HCT116 (cell line): ENCODE data around the gene TRPM3. TPM values are rescaled to one million over a fixed set of nuclear protein-coding genes. Genes with fewer than 3 reads are reported as not detected.

Source experiments
- ATAC-seq: fragments of 200-7000 bp; cut with Tn5 transposase; 2 replicates; pipeline ENCODE4 v1.9.1; 2020; ENCODE audit warnings: mild to moderate bottlenecking, moderate library complexity
- BruUV-seq: library from RNA; stranded (reverse); fragments of 400-500 nt; replicated peaks from 2 replicates; lab custom pipeline; 2021; lab: Mats Ljungman, UMichigan
- CTCF ChIA-PET: fragments of 300-600 bp; sonication (Branson Sonifier 250); formaldehyde crosslinking; loops from one replicate; lab custom pipeline; 2021; ENCODE audit warnings: antibody characterized with exemption; lab: Charles Lee
- POLR2A ChIA-PET: fragments of 300-600, 350-600 bp; sonication (Branson Sonifier 250); formaldehyde crosslinking; loops from one replicate; lab custom pipeline; 2021; ENCODE audit warnings: antibody characterized with exemption; lab: Charles Lee
- RAD21 ChIA-PET, 2 experiments: fragments of 300-600 bp; sonication (Branson Sonifier 250); formaldehyde crosslinking; loops; one replicate each; lab custom pipeline; 2023; ENCODE audit warnings: low total read pairs in 2 of 2; ENCODE audit not compliant: uncharacterized antibody in 2 of 2, unreplicated experiment in 2 of 2, low non-redundant PET in 1 of 2; lab: Charles Lee
- DNase-seq: peaks from one replicate; pipeline ENCODE4 v3.0.0-alpha.2; 2010; ENCODE audit warnings: low read depth, low spot score
- H2AFZ ChIP-seq: fragments of 200-600 bp; shearing (Covaris generic), sonication (generic); 2 replicates; pipeline ENCODE4 v1.6.1; 2017; ENCODE audit warnings: low read depth, mixed run types, mixed read lengths, antibody characterized with exemption, low read length; ENCODE audit not compliant: poor library complexity, severe bottlenecking
- H3K27ac ChIP-seq: 2 replicates; pipeline ENCODE4 v1.5.1; 2012; ENCODE audit warnings: low read depth, low read length
- H3K27me3 ChIP-seq: fragments of 200-600 bp; sonication (generic); 2 replicates; pipeline ENCODE4 v1.6.1; 2016; ENCODE audit warnings: mixed run types, low read length, mixed read lengths; ENCODE audit not compliant: insufficient read depth
- H3K36me3 ChIP-seq, 2 experiments: fragments of 200-500 bp in 1 of 2; fragments of 200-600 bp in 1 of 2; sonication (Bioruptor generic) in 1 of 2; sonication (generic) in 1 of 2; 2 replicates each; pipeline versions ENCODE4 v1.5.1 to v1.6.1; 2014 to 2016; ENCODE audit warnings: low read length in 2 of 2, inconsistent platforms in 1 of 2, mixed read lengths in 1 of 2, mixed run types in 1 of 2; ENCODE audit not compliant: insufficient read depth in 2 of 2, control insufficient read depth in 1 of 2
- H3K4me1 ChIP-seq, 2 experiments: fragments of 200-600 bp in 1 of 2; sonication (generic) in 1 of 2; 2 replicates each; pipeline versions ENCODE4 v1.5.1 to v1.6.1; 2012 to 2017; ENCODE audit warnings: low read length in 2 of 2, inconsistent platforms in 1 of 2, mild to moderate bottlenecking in 1 of 2, mixed read lengths in 1 of 2, mixed run types in 1 of 2, moderate library complexity in 1 of 2; ENCODE audit not compliant: insufficient read depth in 2 of 2, control insufficient read depth in 1 of 2
- H3K4me2 ChIP-seq: fragments of 200-600 bp; sonication (generic); 2 replicates; pipeline ENCODE4 v1.6.1; 2017; ENCODE audit warnings: mixed run types, low read length, mixed read lengths
- H3K4me3 ChIP-seq, 2 experiments: fragments of 200-600 bp in 1 of 2; sonication (generic) in 1 of 2; replicated peaks in 1 of 2; 2 replicates each; pipeline ENCODE4 v1.5.1; 2011 to 2016; ENCODE audit warnings: low read length in 2 of 2, control low read depth in 1 of 2, low read depth in 1 of 2, mild to moderate bottlenecking in 1 of 2, mixed read lengths in 1 of 2, mixed run types in 1 of 2
- H3K79me2 ChIP-seq: fragments of 200-600 bp; sonication (generic); 2 replicates; pipeline ENCODE4 v1.6.1; 2017; ENCODE audit warnings: mild to moderate bottlenecking, mixed run types, low read length, moderate library complexity, mixed read lengths; ENCODE audit not compliant: insufficient read depth
- H3K9ac ChIP-seq: fragments of 200-600 bp; sonication (generic); 2 replicates; pipeline ENCODE4 v1.6.1; 2016; ENCODE audit warnings: low read length, mixed read lengths
- H3K9me2 ChIP-seq: fragments of 200-600 bp; sonication (generic), shearing (Covaris generic); 2 replicates; pipeline ENCODE4 v1.6.1; 2017; ENCODE audit warnings: mixed run types, mild to moderate bottlenecking, moderate library complexity; ENCODE audit not compliant: insufficient read depth
- H3K9me3 ChIP-seq, 2 experiments: fragments of 200-500 bp in 1 of 2; fragments of 200-600 bp in 1 of 2; sonication (Bioruptor generic) in 1 of 2; sonication (generic) in 1 of 2; 2 replicates each; pipeline ENCODE4 v1.6.1; 2014 to 2017; ENCODE audit warnings: low read length in 2 of 2, mixed read lengths in 2 of 2, inconsistent platforms in 1 of 2, low read depth in 1 of 2, mild to moderate bottlenecking in 1 of 2, mixed run types in 1 of 2, moderate library complexity in 1 of 2; ENCODE audit not compliant: control insufficient read depth in 1 of 2, insufficient read depth in 1 of 2
- H4K20me1 ChIP-seq: fragments of 200-600 bp; sonication (generic), shearing (Covaris generic); 2 replicates; pipeline ENCODE4 v1.6.1; 2017; ENCODE audit warnings: mixed run types, mild to moderate bottlenecking, moderate library complexity; ENCODE audit not compliant: insufficient read depth
- CBX3 ChIP-seq: IDR thresholded peaks from 2 replicates; pipeline ENCODE4 v1.6.1; 2012; ENCODE audit warnings: low read depth
- CEBPB ChIP-seq: IDR thresholded peaks from 2 replicates; pipeline ENCODE4 v1.6.1; 2012; ENCODE audit warnings: low read depth
- EGR1 ChIP-seq: IDR thresholded peaks from 2 replicates; pipeline ENCODE4 v1.6.1; 2012; ENCODE audit warnings: low read depth
- EZH2 ChIP-seq: fragments of 200-600 bp; sonication (generic); IDR thresholded peaks from 2 replicates; pipeline ENCODE4 v1.6.1; 2017; ENCODE audit warnings: antibody characterized with exemption, mixed run types
- FOSL1 ChIP-seq: IDR thresholded peaks from 2 replicates; pipeline ENCODE4 v1.6.1; 2012; ENCODE audit warnings: low read depth
- POLR2AphosphoS5 ChIP-seq: IDR thresholded peaks from 2 replicates; pipeline ENCODE4 v1.6.1; 2011; ENCODE audit warnings: mild to moderate bottlenecking, low read depth, low read length, moderate library complexity
- RAD21 ChIP-seq: IDR thresholded peaks from 2 replicates; pipeline ENCODE4 v1.6.1; 2012; ENCODE audit warnings: low read depth, mild to moderate bottlenecking
- SP1 ChIP-seq: IDR thresholded peaks from 2 replicates; pipeline ENCODE4 v1.6.1; 2012; ENCODE audit warnings: low read depth
- YY1 ChIP-seq: IDR thresholded peaks from 2 replicates; pipeline ENCODE4 v1.6.1; 2011; ENCODE audit warnings: low read length, low read depth, moderate library complexity, mild to moderate bottlenecking; ENCODE audit not compliant: insufficient replicate concordance; ENCODE audit errors: extremely low read depth
- ZBTB33 ChIP-seq: IDR thresholded peaks from 2 replicates; pipeline ENCODE4 v1.6.1; 2011; ENCODE audit warnings: mild to moderate bottlenecking, low read length, moderate library complexity; ENCODE audit not compliant: insufficient replicate concordance; ENCODE audit errors: extremely low read depth
- intact Hi-C: fragments of 100-400 bp; cut with micrococcal nuclease; formaldehyde crosslinking; loops from 2 replicates; pipeline ENCODE4 v1.10.0; 2022
- total RNA-seq: library from RNA; stranded (reverse); gene quantifications from one replicate; pipeline ENCODE4 v1.2.1, GENCODE V29; 2021; ENCODE audit not compliant: unreplicated experiment

TRPM3 gene
- total RNA-seq, 1 experiment from 2014 or later: not detected

GRCh38 chr9:70603020-70603411 is 518.4 kb downstream of the TRPM3 start:
- ATAC-seq (no peak), DNase-seq (no peak)
- TF ChIP-seq FOSL1 (no peak), SP1 (no peak), CBX3 (no peak), EZH2 (no peak), POLR2AphosphoS5 (no peak), RAD21 (no peak), YY1 (no peak), CEBPB (no peak), ZBTB33 (no peak), EGR1 (no peak)
- H3K36me3 ChIP-seq: no peaks in the 10 kb centered on the region
- H3K79me2 ChIP-seq: no peaks in the 10 kb centered on the region
- no peaks in the 10 kb centered on the region for H3K9me2 ChIP-seq
- no peaks in the 10 kb centered on the region for H3K4me1 ChIP-seq
- no peaks in the 10 kb centered on the region for H3K27me3 ChIP-seq
- H3K9ac ChIP-seq: no peak overlapping the region
- H4K20me1 ChIP-seq: no peaks in the 10 kb centered on the region
- intact Hi-C loops: loop anchor here (2.0 to 10.0 kb wide), 2 partner anchors 118 to 490 kb away; no protein-coding TSS in a partner anchor
- H3K4me3 ChIP-seq: no peak overlapping the region
- H3K27ac ChIP-seq: no peak overlapping the region
- BruUV-seq: no TSS peak
- ChIA-PET POLR2A (interaction anchor here (0.8 to 1.2 kb wide), 4 partner anchors 183 to 263 kb away, joined by 3 to 4 read pairs (median 4); partner anchors contain the start of gene KLF9), CTCF (interaction anchor here (0.6 to 1.7 kb wide), 23 partner anchors 9 to 1181 kb away, joined by 3 to 33 read pairs (median 4); partner anchors contain the start of gene KLF9), RAD21 (interaction anchor here (0.9 to 1.4 kb wide), 11 partner anchors 10 to 632 kb away, joined by 3 to 6 read pairs (median 3); no protein-coding TSS in a partner anchor)
- no peak overlapping the region for H3K4me2 ChIP-seq
- H3K9me3 ChIP-seq: no peaks in the 10 kb centered on the region
- no peak overlapping the region for H2AFZ ChIP-seq
